ENCODE data around the gene MIPOL1.

The MIPOL1 gene

GRCh38 chr14:37579274-37579673 lies 381.5 kb downstream of the MIPOL1 start:
- no peak for DNase-seq (ENCODE audit: insufficient read length, low spot score)
- no peak for FAIRE-seq

- FAIRE-seq, result no peak
- no peak for DNase-seq (ENCODE audit: insufficient read length, low spot score)
Measured at GRCh38 chr14:37580146-37580545, 382.4 kb downstream of the MIPOL1 start.

GRCh38 chr14:37583358-37584210 lies 385.8 kb downstream of the MIPOL1 start:
- DNase-seq (ENCODE audit: insufficient read length, low spot score) (no peak), FAIRE-seq (no peak)

GRCh38 chr14:37584211-37585100 lies 386.7 kb downstream of the MIPOL1 start:
- DNase-seq (ENCODE audit: insufficient read length, low spot score) (no peak), FAIRE-seq (no peak)

GRCh38 chr14:37585101-37585511 lies 387.4 kb downstream of the MIPOL1 start:
- FAIRE-seq (no peak), DNase-seq (ENCODE audit: insufficient read length, low spot score) (no peak)

GRCh38 chr14:37585971-37586796 lies 388.4 kb downstream of the MIPOL1 start:
- no peak for DNase-seq (ENCODE audit: insufficient read length, low spot score)
- no peak for FAIRE-seq

GRCh38 chr14:37586797-37587130 lies 389.0 kb downstream of the MIPOL1 start:
- DNase-seq (ENCODE audit: insufficient read length, low spot score), result no peak
- FAIRE-seq, result no peak

- FAIRE-seq (no peak), DNase-seq (ENCODE audit: insufficient read length, low spot score) (no peak)
Measured at GRCh38 chr14:37587131-37587803, 389.5 kb downstream of the MIPOL1 start.

GRCh38 chr14:37587881-37588666 lies 390.3 kb downstream of the MIPOL1 start:
- no peak for DNase-seq (ENCODE audit: insufficient read length, low spot score)
- FAIRE-seq, result no peak

GRCh38 chr14:37588667-37588955 lies 390.9 kb downstream of the MIPOL1 start:
- FAIRE-seq (no peak), DNase-seq (ENCODE audit: insufficient read length, low spot score) (no peak)

- FAIRE-seq (no peak), DNase-seq (ENCODE audit: insufficient read length, low spot score) (no peak)
Measured at GRCh38 chr14:37588956-37589714, 391.4 kb downstream of the MIPOL1 start.

- no peak for FAIRE-seq
- DNase-seq (ENCODE audit: insufficient read length, low spot score), result no peak
Measured at GRCh38 chr14:37589715-37590427, 392.1 kb downstream of the MIPOL1 start.

- no peak for FAIRE-seq
- no peak for DNase-seq (ENCODE audit: insufficient read length, low spot score)
Measured at GRCh38 chr14:37590428-37591139, 392.8 kb downstream of the MIPOL1 start.

- DNase-seq (ENCODE audit: insufficient read length, low spot score) (no peak), FAIRE-seq (no peak)
Measured at GRCh38 chr14:37591311-37591940, 393.7 kb downstream of the MIPOL1 start.

- FAIRE-seq (no peak), DNase-seq (ENCODE audit: insufficient read length, low spot score) (no peak)
Measured at GRCh38 chr14:37591941-37592481, 394.3 kb downstream of the MIPOL1 start.

GRCh38 chr14:37592482-37593408 lies 395.0 kb downstream of the MIPOL1 start:
- FAIRE-seq (no peak), DNase-seq (ENCODE audit: insufficient read length, low spot score) (no peak)
